ENCODE measurements around the gene C2orf72. TPM values are rescaled to one million over a fixed set of nuclear protein-coding genes. Genes with fewer than 3 reads are reported as not detected.

C2orf72 gene
- total and polyA plus RNA-seq, 2 of the 13 experiments (the other 11 are each of a cell fraction or from before 2014, with no cell fraction given) = 147 to 203 TPM

DNA sequence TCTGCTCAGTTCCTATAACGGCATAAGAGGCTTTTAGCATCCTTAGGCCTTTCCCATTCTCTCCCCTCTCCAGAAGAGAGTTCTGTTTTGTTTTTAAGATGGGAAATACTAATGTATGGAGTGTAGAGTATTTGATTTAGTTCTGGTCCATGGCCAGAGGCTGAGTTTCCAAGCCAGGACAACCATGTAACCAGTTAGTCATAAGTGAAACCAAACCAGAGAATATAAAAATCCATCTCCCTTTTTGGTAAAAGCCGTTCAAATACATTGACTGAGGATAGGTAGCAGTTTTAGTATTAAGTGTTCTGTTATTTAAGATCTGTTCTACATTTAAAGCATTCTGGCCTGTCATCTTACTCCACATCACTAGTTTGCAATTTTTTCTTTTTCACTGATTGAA, 22.4 kb downstream of the C2orf72 start:
- no peak overlapping the region for H3K9ac ChIP-seq (ENCODE audit: insufficient read depth, low read depth, low read length)
- POLR2A ChIA-PET = no interaction called here
- CTCF ChIA-PET (ENCODE audit: low intra/inter-chr PET ratio, low total read pairs) = no interaction called here

GRCh38 chr2:231062776-231063175, 25.5 kb downstream of the C2orf72 start:
- H3K9me3 ChIP-seq (ENCODE audit: low read length) = no peaks in the 10 kb centered on the region
- no TSS peak for BruUV-seq (replicated peaks)
- WGBS (ENCODE audit: low lambda C conversion rate) = 90% methylated on average over 3 of the region's 3 CpGs
- no peak overlapping the region for H3K4me2 ChIP-seq (ENCODE audit: low read depth, low read length)
- no peak overlapping the region for H3K4me3 ChIP-seq (replicated peaks in 1 of 3; ENCODE audit: insufficient read depth in 1 of 3, low read depth in 2 of 3, low read length in 3 of 3)
- peaks cover 21 to 62% of the 10 kb centered on the region in 2 experiments for H3K36me3 ChIP-seq (replicated peaks in 1 of 2; ENCODE audit: control insufficient read depth in 1 of 2, insufficient read depth in 2 of 2, low read length in 2 of 2)
- TF ChIP-seq ISL2 (CRISPR knock-in tag; IDR thresholded peaks at IDR 0.05) (no peak), ZNF614 (CRISPR knock-in tag; IDR thresholded peaks at IDR 0.05; ENCODE audit: borderline replicate concordance) (no peak), ZNF232 (CRISPR knock-in tag; IDR thresholded peaks at IDR 0.05; ENCODE audit: borderline replicate concordance) (no peak), POLR2A (IDR thresholded peaks at IDR 0.05; ENCODE audit: insufficient read depth in 1 of 2, low read depth in 2 of 2, low read length in 2 of 2) (no peak), SYNCRIP (IDR thresholded peaks at IDR 0.05; ENCODE audit: insufficient read depth, low read depth, low read length) (no peak), ZNF746 (CRISPR knock-in tag; IDR thresholded peaks at IDR 0.05) (no peak), NFYB (CRISPR knock-in tag; IDR thresholded peaks at IDR 0.05) (no peak), ZBTB1 (CRISPR knock-in tag; IDR thresholded peaks at IDR 0.05; ENCODE audit: borderline replicate concordance) (no peak), SRSF4 (IDR thresholded peaks at IDR 0.05; ENCODE audit: low read depth, low read length, poor library complexity, severe bottlenecking) (no peak), CENPT (CRISPR knock-in tag; IDR thresholded peaks at IDR 0.05; ENCODE audit: low read depth) (no peak)
- TF ChIP-seq, protein P1, sequence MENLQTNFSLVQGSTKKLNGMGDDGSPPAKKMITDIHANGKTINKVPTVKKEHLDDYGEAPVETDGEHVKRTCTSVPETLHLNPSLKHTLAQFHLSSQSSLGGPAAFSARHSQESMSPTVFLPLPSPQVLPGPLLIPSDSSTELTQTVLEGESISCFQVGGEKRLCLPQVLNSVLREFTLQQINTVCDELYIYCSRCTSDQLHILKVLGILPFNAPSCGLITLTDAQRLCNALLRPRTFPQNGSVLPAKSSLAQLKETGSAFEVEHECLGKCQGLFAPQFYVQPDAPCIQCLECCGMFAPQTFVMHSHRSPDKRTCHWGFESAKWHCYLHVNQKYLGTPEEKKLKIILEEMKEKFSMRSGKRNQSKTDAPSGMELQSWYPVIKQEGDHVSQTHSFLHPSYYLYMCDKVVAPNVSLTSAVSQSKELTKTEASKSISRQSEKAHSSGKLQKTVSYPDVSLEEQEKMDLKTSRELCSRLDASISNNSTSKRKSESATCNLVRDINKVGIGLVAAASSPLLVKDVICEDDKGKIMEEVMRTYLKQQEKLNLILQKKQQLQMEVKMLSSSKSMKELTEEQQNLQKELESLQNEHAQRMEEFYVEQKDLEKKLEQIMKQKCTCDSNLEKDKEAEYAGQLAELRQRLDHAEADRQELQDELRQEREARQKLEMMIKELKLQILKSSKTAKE (CRISPR knock-in tag; IDR thresholded peaks at IDR 0.05; ENCODE audit: borderline replicate concordance) = no peak
- TF ChIP-seq, protein P2, sequence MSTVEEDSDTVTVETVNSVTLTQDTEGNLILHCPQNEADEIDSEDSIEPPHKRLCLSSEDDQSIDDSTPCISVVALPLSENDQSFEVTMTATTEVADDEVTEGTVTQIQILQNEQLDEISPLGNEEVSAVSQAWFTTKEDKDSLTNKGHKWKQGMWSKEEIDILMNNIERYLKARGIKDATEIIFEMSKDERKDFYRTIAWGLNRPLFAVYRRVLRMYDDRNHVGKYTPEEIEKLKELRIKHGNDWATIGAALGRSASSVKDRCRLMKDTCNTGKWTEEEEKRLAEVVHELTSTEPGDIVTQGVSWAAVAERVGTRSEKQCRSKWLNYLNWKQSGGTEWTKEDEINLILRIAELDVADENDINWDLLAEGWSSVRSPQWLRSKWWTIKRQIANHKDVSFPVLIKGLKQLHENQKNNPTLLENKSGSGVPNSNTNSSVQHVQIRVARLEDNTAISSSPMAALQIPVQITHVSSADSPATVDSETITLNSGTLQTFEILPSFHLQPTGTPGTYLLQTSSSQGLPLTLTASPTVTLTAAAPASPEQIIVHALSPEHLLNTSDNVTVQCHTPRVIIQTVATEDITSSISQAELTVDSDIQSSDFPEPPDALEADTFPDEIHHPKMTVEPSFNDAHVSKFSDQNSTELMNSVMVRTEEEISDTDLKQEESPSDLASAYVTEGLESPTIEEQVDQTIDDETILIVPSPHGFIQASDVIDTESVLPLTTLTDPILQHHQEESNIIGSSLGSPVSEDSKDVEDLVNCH (CRISPR knock-in tag; IDR thresholded peaks at IDR 0.05) = no peak
- TF ChIP-seq, protein P3, sequence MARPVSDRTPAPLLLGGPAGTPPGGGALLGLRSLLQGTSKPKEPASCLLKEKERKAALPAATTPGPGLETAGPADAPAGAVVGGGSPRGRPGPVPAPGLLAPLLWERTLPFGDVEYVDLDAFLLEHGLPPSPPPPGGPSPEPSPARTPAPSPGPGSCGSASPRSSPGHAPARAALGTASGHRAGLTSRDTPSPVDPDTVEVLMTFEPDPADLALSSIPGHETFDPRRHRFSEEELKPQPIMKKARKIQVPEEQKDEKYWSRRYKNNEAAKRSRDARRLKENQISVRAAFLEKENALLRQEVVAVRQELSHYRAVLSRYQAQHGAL (CRISPR knock-in tag; IDR thresholded peaks at IDR 0.05; ENCODE audit: not compliant biosample characterization) = no peak
- H2AFZ ChIP-seq (ENCODE audit: low read length) = no peak overlapping the region
- CTCF ChIA-PET (ENCODE audit: low intra/inter-chr PET ratio, low total read pairs) = no interaction called here
- in situ Hi-C loops (cut with HindIII; ENCODE audit: extremely low pct_ligation_motif_present, low pct_unique_long_range_greater_than_20kb) = no loop called here
- no peak for DNase-seq (ENCODE audit: low spot score)
- H3K27me3 ChIP-seq (ENCODE audit: control insufficient read depth in 1 of 2, insufficient read depth in 2 of 2, low read length in 2 of 2) = no peaks in the 10 kb centered on the region
- POLR2A ChIA-PET = interaction anchor here (1.6 kb wide), 1 partner anchor 12 kb away, joined by 4 read pairs; no protein-coding TSS in a partner anchor
- no peak for FAIRE-seq
- peaks cover 55% of the 10 kb centered on the region for H3K4me1 ChIP-seq (ENCODE audit: insufficient read depth, low read length)
- H4K20me1 ChIP-seq (ENCODE audit: insufficient read depth, low read length) = peaks cover 14% of the 10 kb centered on the region; the same call in 1 of the 2 replicates
- H3K79me2 ChIP-seq (ENCODE audit: insufficient read depth, low read length) = peaks cover 49% of the 10 kb centered on the region
- H3K9ac ChIP-seq (ENCODE audit: insufficient read depth, low read depth, low read length) = no peak overlapping the region
- no peak for ATAC-seq
- H3K27ac ChIP-seq (ENCODE audit: extremely low read length, insufficient read depth, low read length) = no peak overlapping the region
- intact Hi-C loops (cut with micrococcal nuclease; ENCODE audit: unreplicated experiment) = no loop called here

More for the DNA sequence above, 22.4 kb downstream of the C2orf72 start:
- peaks cover 13 to 41% of the 10 kb centered on the region in 2 experiments for H3K36me3 ChIP-seq (replicated peaks in 1 of 2; ENCODE audit: control insufficient read depth in 1 of 2, insufficient read depth in 2 of 2, low read length in 2 of 2)
- H3K27me3 ChIP-seq (ENCODE audit: control insufficient read depth in 1 of 2, insufficient read depth in 2 of 2, low read length in 2 of 2) = no peaks in the 10 kb centered on the region; a peak in 1 of 5 replicates
- no TSS peak for BruUV-seq (replicated peaks)
- intact Hi-C loops (cut with micrococcal nuclease; ENCODE audit: unreplicated experiment) (loop anchor here (5.0 to 10.0 kb wide), 2 partner anchors 133 to 195 kb away; partner anchors contain the start of gene ITM2C), in situ Hi-C loops (cut with HindIII; ENCODE audit: extremely low pct_ligation_motif_present, low pct_unique_long_range_greater_than_20kb) (no loop called here)
- peaks cover 19% of the 10 kb centered on the region; the same call in 1 of the 2 replicates for H4K20me1 ChIP-seq (ENCODE audit: insufficient read depth, low read length)
- TF ChIP-seq ZNF256 (CRISPR knock-in tag; conservative IDR thresholded peaks at IDR 0.05) = no peak
- H3K9me3 ChIP-seq (ENCODE audit: low read length) = no peaks in the 10 kb centered on the region
- H2AFZ ChIP-seq (ENCODE audit: low read length) = no peak overlapping the region
- no peak overlapping the region for H3K4me3 ChIP-seq (replicated peaks in 1 of 3; ENCODE audit: insufficient read depth in 1 of 3, low read depth in 2 of 3, low read length in 3 of 3)
- peak overlapping the region; percentile 85 for H3K4me2 ChIP-seq (ENCODE audit: low read depth, low read length)
- H3K4me1 ChIP-seq (ENCODE audit: insufficient read depth, low read length) = peaks cover 37% of the 10 kb centered on the region
- peak overlapping the region; percentile 8 for H3K27ac ChIP-seq (ENCODE audit: extremely low read length, insufficient read depth, low read length)
- ATAC-seq = no peak
- no peak for DNase-seq (ENCODE audit: low spot score)
- 89% methylated on average over 2 of the region's 2 CpGs for WGBS (ENCODE audit: low lambda C conversion rate)
- peaks cover 52% of the 10 kb centered on the region for H3K79me2 ChIP-seq (ENCODE audit: insufficient read depth, low read length)
- FAIRE-seq = no peak

Data from HepG2 (cell line).